Testis (tissue), 2 donors: ENCODE measurements around the gene PCDHGB6.

Experiments
- POLR2A ChIP-seq: fragments of 450-650 bp; IDR thresholded peaks from one replicate; pipeline ENCODE4 v1.6.1; 2017; ENCODE audit warnings: antibody characterized with exemption, mild to moderate bottlenecking, moderate library complexity
- TF ChIP-seq, protein P1 (sequence below), 3 experiments: fragments of 450-650 bp in 2 of 3; fragments of 200-600 bp in 1 of 3; sonication (generic) in 1 of 3; IDR thresholded peaks; one replicate each; pipeline ENCODE4 v1.5.1; 2016 to 2019; ENCODE audit warnings: antibody characterized with exemption in 3 of 3, mild to moderate bottlenecking in 2 of 3, moderate library complexity in 1 of 3

DNA sequence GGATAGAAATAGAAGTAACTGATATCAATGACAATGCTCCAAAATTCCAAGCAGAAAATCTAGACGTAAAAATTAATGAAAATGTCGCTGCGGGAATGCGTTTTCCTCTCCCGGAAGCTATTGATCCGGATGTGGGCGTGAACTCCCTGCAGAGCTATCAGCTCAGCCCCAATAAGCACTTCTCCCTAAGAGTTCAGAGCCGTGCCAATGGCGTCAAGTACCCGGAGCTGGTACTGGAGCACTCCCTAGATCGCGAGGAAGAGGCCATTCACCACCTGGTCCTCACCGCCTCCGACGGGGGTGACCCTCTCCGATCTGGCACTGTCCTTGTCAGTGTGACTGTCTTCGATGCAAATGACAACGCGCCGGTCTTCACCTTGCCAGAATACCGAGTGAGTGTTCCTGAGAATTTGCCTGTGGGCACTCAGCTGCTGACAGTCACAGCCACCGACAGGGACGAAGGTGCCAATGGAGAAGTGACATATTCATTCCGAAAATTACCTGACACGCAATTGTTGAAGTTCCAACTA lies 5.8 kb downstream of the PCDHGB6 start:
- TF ChIP-seq, protein P1, sequence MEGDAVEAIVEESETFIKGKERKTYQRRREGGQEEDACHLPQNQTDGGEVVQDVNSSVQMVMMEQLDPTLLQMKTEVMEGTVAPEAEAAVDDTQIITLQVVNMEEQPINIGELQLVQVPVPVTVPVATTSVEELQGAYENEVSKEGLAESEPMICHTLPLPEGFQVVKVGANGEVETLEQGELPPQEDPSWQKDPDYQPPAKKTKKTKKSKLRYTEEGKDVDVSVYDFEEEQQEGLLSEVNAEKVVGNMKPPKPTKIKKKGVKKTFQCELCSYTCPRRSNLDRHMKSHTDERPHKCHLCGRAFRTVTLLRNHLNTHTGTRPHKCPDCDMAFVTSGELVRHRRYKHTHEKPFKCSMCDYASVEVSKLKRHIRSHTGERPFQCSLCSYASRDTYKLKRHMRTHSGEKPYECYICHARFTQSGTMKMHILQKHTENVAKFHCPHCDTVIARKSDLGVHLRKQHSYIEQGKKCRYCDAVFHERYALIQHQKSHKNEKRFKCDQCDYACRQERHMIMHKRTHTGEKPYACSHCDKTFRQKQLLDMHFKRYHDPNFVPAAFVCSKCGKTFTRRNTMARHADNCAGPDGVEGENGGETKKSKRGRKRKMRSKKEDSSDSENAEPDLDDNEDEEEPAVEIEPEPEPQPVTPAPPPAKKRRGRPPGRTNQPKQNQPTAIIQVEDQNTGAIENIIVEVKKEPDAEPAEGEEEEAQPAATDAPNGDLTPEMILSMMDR (IDR thresholded peaks at IDR 0.05): no peak
- no peak for TF ChIP-seq POLR2A
